OCI-LY3 (cell line): ENCODE measurements around the gene FMNL2.

Source experiments
- H2AFZ ChIP-seq: fragments of 200-600, 300-600 bp; shearing (Covaris generic); 2 replicates; pipeline ENCODE4 v1.6.0; 2014; ENCODE audit warnings: antibody characterized with exemption, low read depth, low read length
- H3K27ac ChIP-seq: fragments of 200-600, 300-600 bp; sonication (generic); 2 replicates; pipeline ENCODE4 v1.5.1; 2014; ENCODE audit warnings: mild to moderate bottlenecking, low read length, moderate library complexity, mixed read lengths
- H3K27me3 ChIP-seq: fragments of 200-600, 300-600 bp; sonication (generic); 2 replicates; pipeline ENCODE4 v1.6.1; 2014; ENCODE audit warnings: low read depth, low read length, mixed read lengths
- H3K36me3 ChIP-seq: fragments of 200-600, 300-600 bp; sonication (generic); replicated peaks from 2 replicates; pipeline ENCODE3; 2014; ENCODE audit warnings: low read depth, low read length, mixed read lengths
- H3K4me1 ChIP-seq: fragments of 300-600, 200-600 bp; sonication (generic); 2 replicates; pipeline ENCODE4 v1.6.1; 2014; ENCODE audit warnings: low read length, mixed read lengths
- H3K4me2 ChIP-seq: fragments of 200-600, 300-600 bp; sonication (generic); 2 replicates; pipeline ENCODE4 v1.6.1; 2014; ENCODE audit warnings: low read length, mixed read lengths
- H3K4me3 ChIP-seq: fragments of 300-600, 200-600 bp; sonication (generic); 2 replicates; pipeline ENCODE4 v1.5.1; 2014; ENCODE audit warnings: antibody characterized with exemption, mild to moderate bottlenecking, low read length, moderate library complexity
- H3K79me2 ChIP-seq: fragments of 300-600, 200-600 bp; shearing (Covaris generic); 2 replicates; pipeline ENCODE4 v1.6.1; 2014; ENCODE audit warnings: mild to moderate bottlenecking, low read length, mixed read lengths
- H3K9ac ChIP-seq: fragments of 300-600, 200-600 bp; shearing (Covaris generic); 2 replicates; pipeline ENCODE4 v1.6.0; 2014; ENCODE audit warnings: mild to moderate bottlenecking, low read length, moderate library complexity
- H3K9me3 ChIP-seq: fragments of 200-600, 300-600 bp; shearing (Covaris generic); 2 replicates; pipeline ENCODE4 v1.6.1; 2014; ENCODE audit warnings: low read length, mixed read lengths; ENCODE audit not compliant: insufficient read depth
- H4K20me1 ChIP-seq: fragments of 200-600, 300-600 bp; sonication (generic); 2 replicates; pipeline ENCODE4 v1.6.1; 2016; ENCODE audit warnings: low read length, mixed read lengths; ENCODE audit not compliant: insufficient read depth
- EZH2phosphoT487 ChIP-seq: fragments of 200-600 bp; shearing (Covaris generic); IDR thresholded peaks from 2 replicates; pipeline ENCODE4 v1.6.1; 2018; ENCODE audit warnings: antibody characterized with exemption, mixed run types, low read depth
- TF ChIP-seq, protein P1 (sequence below): fragments of 200-600, 300-600 bp; sonication (generic); IDR thresholded peaks from 2 replicates; pipeline ENCODE4 v1.5.1; 2014; ENCODE audit warnings: antibody characterized with exemption, low read length, low read depth

FMNL2 gene

DNA sequence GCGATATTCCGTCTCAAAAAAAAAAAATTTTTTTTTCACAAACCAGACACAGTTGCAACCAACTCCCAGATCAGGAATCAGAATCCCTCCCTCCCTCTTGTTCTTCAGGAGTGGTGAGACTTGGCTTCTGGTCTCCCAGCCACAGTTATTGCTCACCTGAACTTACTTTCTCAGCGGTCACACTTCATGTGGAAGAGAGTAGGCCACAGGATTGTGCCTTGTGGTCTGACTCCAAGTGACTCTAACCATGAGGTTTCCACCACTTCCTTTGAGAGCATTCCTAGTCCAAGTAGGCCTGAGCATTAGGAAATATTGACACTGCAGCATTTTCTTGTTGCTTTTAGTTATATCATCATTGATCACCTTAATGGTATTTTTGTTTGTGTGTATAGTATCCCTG is 12.1 kb downstream of the FMNL2 start:
- no peaks in the 10 kb centered on the region for H3K4me1 ChIP-seq
- no peak overlapping the region for H3K4me2 ChIP-seq
- no peaks in the 10 kb centered on the region for H4K20me1 ChIP-seq
- H3K27me3 ChIP-seq, result no peaks in the 10 kb centered on the region; the same call in 1 of the 2 replicates
- H3K9me3 ChIP-seq, result no peaks in the 10 kb centered on the region
- H3K27ac ChIP-seq, result no peak overlapping the region
- TF ChIP-seq, protein P1, sequence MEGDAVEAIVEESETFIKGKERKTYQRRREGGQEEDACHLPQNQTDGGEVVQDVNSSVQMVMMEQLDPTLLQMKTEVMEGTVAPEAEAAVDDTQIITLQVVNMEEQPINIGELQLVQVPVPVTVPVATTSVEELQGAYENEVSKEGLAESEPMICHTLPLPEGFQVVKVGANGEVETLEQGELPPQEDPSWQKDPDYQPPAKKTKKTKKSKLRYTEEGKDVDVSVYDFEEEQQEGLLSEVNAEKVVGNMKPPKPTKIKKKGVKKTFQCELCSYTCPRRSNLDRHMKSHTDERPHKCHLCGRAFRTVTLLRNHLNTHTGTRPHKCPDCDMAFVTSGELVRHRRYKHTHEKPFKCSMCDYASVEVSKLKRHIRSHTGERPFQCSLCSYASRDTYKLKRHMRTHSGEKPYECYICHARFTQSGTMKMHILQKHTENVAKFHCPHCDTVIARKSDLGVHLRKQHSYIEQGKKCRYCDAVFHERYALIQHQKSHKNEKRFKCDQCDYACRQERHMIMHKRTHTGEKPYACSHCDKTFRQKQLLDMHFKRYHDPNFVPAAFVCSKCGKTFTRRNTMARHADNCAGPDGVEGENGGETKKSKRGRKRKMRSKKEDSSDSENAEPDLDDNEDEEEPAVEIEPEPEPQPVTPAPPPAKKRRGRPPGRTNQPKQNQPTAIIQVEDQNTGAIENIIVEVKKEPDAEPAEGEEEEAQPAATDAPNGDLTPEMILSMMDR, result no peak
- no peak for TF ChIP-seq EZH2phosphoT487
- H3K36me3 ChIP-seq, result no peaks in the 10 kb centered on the region
- no peak overlapping the region for H3K4me3 ChIP-seq
- H3K9ac ChIP-seq, result no peak overlapping the region
- H2AFZ ChIP-seq, result no peak overlapping the region
- H3K79me2 ChIP-seq, result no peaks in the 10 kb centered on the region

DNA sequence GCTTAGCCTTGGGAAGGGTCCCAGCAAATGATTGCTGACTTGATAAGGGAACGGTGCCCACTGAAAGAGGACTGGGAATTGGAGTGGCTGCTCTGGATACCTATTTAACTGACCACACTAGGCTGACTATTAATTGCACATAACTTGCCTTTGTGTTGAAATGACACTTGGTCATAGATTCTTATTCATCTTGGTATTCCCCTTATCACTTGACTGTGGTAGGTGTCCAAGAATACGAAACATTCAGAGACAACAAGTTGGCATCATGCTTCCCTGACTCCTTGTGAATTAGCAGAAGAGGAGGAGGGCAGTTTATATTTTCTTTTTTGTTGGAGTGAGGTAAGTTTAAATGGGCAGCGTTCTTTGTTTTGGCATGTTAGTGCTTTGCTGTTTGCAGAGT is 13.4 kb downstream of the FMNL2 start:
- H3K36me3 ChIP-seq, result no peaks in the 10 kb centered on the region
- H3K9ac ChIP-seq, result no peak overlapping the region
- H3K4me2 ChIP-seq, result no peak overlapping the region
- TF ChIP-seq, protein P1, result no peak
- no peaks in the 10 kb centered on the region for H3K79me2 ChIP-seq
- H4K20me1 ChIP-seq, result no peaks in the 10 kb centered on the region
- H3K4me1 ChIP-seq, result no peaks in the 10 kb centered on the region
- H3K27me3 ChIP-seq, result no peaks in the 10 kb centered on the region
- no peak overlapping the region for H3K4me3 ChIP-seq
- no peak overlapping the region for H3K27ac ChIP-seq
- no peaks in the 10 kb centered on the region for H3K9me3 ChIP-seq
- no peak overlapping the region for H2AFZ ChIP-seq

DNA sequence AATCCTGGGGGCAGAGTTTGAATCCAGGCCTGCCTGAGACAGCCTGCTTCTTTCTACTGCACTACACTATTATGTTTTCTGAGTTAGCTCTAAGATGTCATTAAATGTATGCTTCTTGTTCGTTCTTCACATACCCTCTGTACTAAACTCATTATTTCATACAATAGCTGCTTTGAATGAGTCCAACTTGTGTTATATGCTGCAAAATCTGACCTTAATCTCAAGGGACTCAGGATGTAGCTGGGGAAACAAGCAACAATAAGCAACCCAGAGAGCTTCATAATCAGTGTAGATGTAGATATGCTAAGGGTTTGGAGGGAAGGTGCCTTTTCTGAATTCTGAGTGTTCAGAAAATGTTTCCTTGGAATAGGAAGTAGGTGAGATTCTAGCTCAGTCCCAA is 14.4 kb downstream of the FMNL2 start:
- Histone ChIP-seq H3K36me3 (no peaks in the 10 kb centered on the region), H3K9me3 (no peaks in the 10 kb centered on the region), H4K20me1 (no peaks in the 10 kb centered on the region), H3K4me3 (no peak overlapping the region), H3K4me1 (no peaks in the 10 kb centered on the region), H3K4me2 (no peak overlapping the region), H3K27me3 (no peaks in the 10 kb centered on the region), H2AFZ (no peak overlapping the region), H3K79me2 (no peaks in the 10 kb centered on the region), H3K9ac (no peak overlapping the region), H3K27ac (no peak overlapping the region)
- no peak for TF ChIP-seq EZH2phosphoT487
- TF ChIP-seq, protein P1, result no peak

DNA sequence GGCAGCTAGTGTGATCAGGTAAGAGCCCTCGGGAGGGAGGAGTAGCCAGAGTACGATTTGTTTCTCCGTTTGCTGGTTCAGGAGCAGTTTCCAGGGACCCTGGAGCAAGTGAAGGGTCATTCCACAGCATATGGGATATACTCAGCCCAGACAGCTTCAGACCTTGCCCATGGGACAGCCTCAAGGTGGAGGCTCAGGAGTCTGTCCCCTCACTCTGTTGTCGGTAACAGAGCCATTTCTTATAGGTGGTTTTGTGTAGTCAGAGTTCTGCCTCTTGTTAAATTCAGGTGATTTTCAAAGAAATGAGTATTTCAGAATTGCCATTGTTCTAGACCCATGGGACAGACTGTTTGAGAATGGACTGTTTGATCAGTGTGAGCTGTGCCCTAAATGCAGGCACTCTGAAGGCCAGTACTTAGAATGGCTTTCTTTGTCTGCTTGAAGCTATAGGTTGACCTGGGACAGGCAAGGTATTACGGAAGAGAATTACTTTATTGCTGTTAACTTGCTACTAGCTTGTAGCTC is 15.2 kb downstream of the FMNL2 start:
- Histone ChIP-seq H4K20me1 (no peaks in the 10 kb centered on the region), H3K4me1 (no peaks in the 10 kb centered on the region)
- TF ChIP-seq, protein P1, result no peak
- TF ChIP-seq EZH2phosphoT487, result no peak

More for the DNA sequence above, 15.2 kb downstream of the FMNL2 start:
- no peaks in the 10 kb centered on the region for H3K27me3 ChIP-seq
- no peak overlapping the region for H3K27ac ChIP-seq
- no peaks in the 10 kb centered on the region for H3K9me3 ChIP-seq
- no peak overlapping the region for H3K4me2 ChIP-seq
- no peaks in the 10 kb centered on the region for H3K36me3 ChIP-seq
- no peak overlapping the region for H3K4me3 ChIP-seq
- no peak overlapping the region for H3K9ac ChIP-seq
- H2AFZ ChIP-seq, result no peak overlapping the region
- no peaks in the 10 kb centered on the region for H3K79me2 ChIP-seq
